Mesothelial cell of epicardium (in vitro differentiated cells): Measurements from ENCODE around the gene TRIM17. TPM values are rescaled to one million over a fixed set of nuclear protein-coding genes. Genes with fewer than 3 reads are reported as not detected.
"Not testable (repeated sequence)": the region's sequence is repeated elsewhere in the genome, so short reads cannot be mapped to it uniquely, and the experiment has no call there.

Experiments
- DNase-seq, 2 experiments: peaks; one replicate each; pipeline ENCODE4 v3.0.0; 2021; ENCODE audit warnings: low spot score in 2 of 2; ENCODE audit not compliant: unreplicated experiment in 2 of 2
- H3K27ac Mint-ChIP-seq: 2 replicates; pipeline ENCODE4 v1.8.0; 2021; ENCODE audit warnings: mixed read lengths
- H3K27me3 Mint-ChIP-seq: 2 replicates; pipeline ENCODE4 v1.8.0; 2021; ENCODE audit warnings: low read depth, mixed read lengths
- H3K36me3 Mint-ChIP-seq: 2 replicates; pipeline ENCODE4 v1.8.0; 2021; ENCODE audit warnings: mixed read lengths
- H3K4me1 Mint-ChIP-seq: 2 replicates; pipeline ENCODE4 v1.8.0; 2021; ENCODE audit warnings: mixed read lengths
- H3K4me3 Mint-ChIP-seq: 2 replicates; pipeline ENCODE4 v1.8.0; 2021; ENCODE audit warnings: mild to moderate bottlenecking, moderate library complexity, mixed read lengths
- H3K9me3 Mint-ChIP-seq: 2 replicates; pipeline ENCODE4 v1.8.0; 2021; ENCODE audit warnings: mixed read lengths
- CTCF ChIP-seq: fragments of 200-600 bp; sonication (generic); IDR thresholded peaks from one replicate; pipeline ENCODE4 v1.5.0; 2021; ENCODE audit warnings: antibody characterized with exemption; ENCODE audit not compliant: unreplicated experiment
- total RNA-seq: library from RNA; stranded (reverse); gene quantifications from 3 replicates; pipeline ENCODE4 v1.2.1, GENCODE V29; 2021

TRIM17 gene
- total RNA-seq, 1 donor from 2014 or later = 30.6 TPM

- H3K4me3 Mint-ChIP-seq = no peak overlapping the region
- peaks cover 1% of the 10 kb centered on the region for H3K27me3 Mint-ChIP-seq
- no peaks in the 10 kb centered on the region for H3K9me3 Mint-ChIP-seq
- no peaks in the 10 kb centered on the region for H3K36me3 Mint-ChIP-seq
- no peak overlapping the region for H3K27ac Mint-ChIP-seq
- no peak for DNase-seq
- no peak for TF ChIP-seq CTCF
- H3K4me1 Mint-ChIP-seq = peaks cover 9% of the 10 kb centered on the region
Observed at GRCh38 chr1:228437424-228437962, 20.8 kb upstream of the TRIM17 start.

- H3K36me3 Mint-ChIP-seq = no peaks in the 10 kb centered on the region
- H3K4me3 Mint-ChIP-seq = no peak overlapping the region
- H3K27ac Mint-ChIP-seq = no peak overlapping the region
- peaks cover 1% of the 10 kb centered on the region for H3K27me3 Mint-ChIP-seq
- no peak for DNase-seq
- H3K4me1 Mint-ChIP-seq = peaks cover 16% of the 10 kb centered on the region
- TF ChIP-seq CTCF = no peak
- H3K9me3 Mint-ChIP-seq = no peaks in the 10 kb centered on the region
Observed at GRCh38 chr1:228434689-228435088, 18.0 kb upstream of the TRIM17 start.

GRCh38 chr1:228433337-228434053 lies 16.8 kb upstream of the TRIM17 start:
- not testable (repeated sequence) for H3K27me3 Mint-ChIP-seq, H3K36me3 Mint-ChIP-seq, H3K9me3 Mint-ChIP-seq, H3K4me3 Mint-ChIP-seq, DNase-seq, H3K27ac Mint-ChIP-seq
- H3K4me1 Mint-ChIP-seq = peaks cover 12% of the 10 kb centered on the region

GRCh38 chr1:228430243-228430642 lies 13.6 kb upstream of the TRIM17 start:
- H3K9me3 Mint-ChIP-seq = no peaks in the 10 kb centered on the region
- H3K4me1 Mint-ChIP-seq = peaks cover 14% of the 10 kb centered on the region
- no peak for DNase-seq
- no peaks in the 10 kb centered on the region for H3K27me3 Mint-ChIP-seq
- no peak for TF ChIP-seq CTCF
- H3K4me3 Mint-ChIP-seq = no peak overlapping the region
- H3K36me3 Mint-ChIP-seq = no peaks in the 10 kb centered on the region
- H3K27ac Mint-ChIP-seq = no peak overlapping the region

GRCh38 chr1:228429698-228430097 lies 13.0 kb upstream of the TRIM17 start:
- Mint-ChIP-seq H3K4me1 (peaks cover 14% of the 10 kb centered on the region), H3K9me3 (no peaks in the 10 kb centered on the region), H3K27me3 (no peaks in the 10 kb centered on the region), H3K36me3 (no peaks in the 10 kb centered on the region), H3K27ac (no peak overlapping the region), H3K4me3 (no peak overlapping the region)
- no peak for TF ChIP-seq CTCF
- no peak for DNase-seq

GRCh38 chr1:228429007-228429406 lies 12.3 kb upstream of the TRIM17 start:
- Mint-ChIP-seq H3K27ac (no peak overlapping the region), H3K27me3 (no peaks in the 10 kb centered on the region), H3K4me3 (no peak overlapping the region), H3K36me3 (no peaks in the 10 kb centered on the region), H3K4me1 (peaks cover 14% of the 10 kb centered on the region), H3K9me3 (no peaks in the 10 kb centered on the region)
- DNase-seq = no peak
- TF ChIP-seq CTCF = no peak
